ENCODE data around the gene SEC14L1. TPM values are rescaled to one million over a fixed set of nuclear protein-coding genes. Genes with fewer than 3 reads are reported as not detected.

Gene SEC14L1
- total RNA-seq, 1 experiment from 2014 or later: 81.0 TPM

- ATAC-seq (no peak), DNase-seq (ENCODE audit: low spot score) (no peak)
- ChIA-PET POLR2A (no interaction called here), CTCF (interaction anchor here (0.7 to 1.4 kb wide), 4 partner anchors 7 to 1575 kb away, joined by 3 to 4 read pairs (median 4); no protein-coding TSS in a partner anchor)
- peaks cover 3% of the 10 kb centered on the region; the same call in 1 of the 2 replicates for H3K4me1 Mint-ChIP-seq
- no peaks in the 10 kb centered on the region; the same call in 1 of the 2 replicates for H3K27me3 Mint-ChIP-seq (ENCODE audit: low read depth)
- TF ChIP-seq ZNF317 (CRISPR knock-in tag; IDR thresholded peaks at IDR 0.05; ENCODE audit: borderline replicate concordance, low read depth) (no peak), E2F5 (CRISPR knock-in tag; IDR thresholded peaks at IDR 0.05) (no peak)
- peaks cover 10% of the 10 kb centered on the region for H3K36me3 Mint-ChIP-seq
- no peak overlapping the region for H3K4me3 Mint-ChIP-seq
- peaks cover 11% of the 10 kb centered on the region for H3K9me3 Mint-ChIP-seq
- no peak overlapping the region for H3K27ac Mint-ChIP-seq
Measured at GRCh38 chr17:77132411-77133086, 8.2 kb upstream of the SEC14L1 start.

- Mint-ChIP-seq H3K27me3 (ENCODE audit: low read depth) (no peaks in the 10 kb centered on the region; the same call in 1 of the 2 replicates), H3K27ac (no peak overlapping the region), H3K4me3 (no peak overlapping the region), H3K9me3 (peaks cover 17% of the 10 kb centered on the region), H3K4me1 (peaks cover 3% of the 10 kb centered on the region; the same call in 1 of the 2 replicates), H3K36me3 (peaks cover 16% of the 10 kb centered on the region)
- ATAC-seq: no peak
- ChIA-PET CTCF (interaction anchor here (0.9 to 1.9 kb wide), 3 partner anchors 9 to 82 kb away, joined by 3 to 6 read pairs (median 4); no protein-coding TSS in a partner anchor), POLR2A (no interaction called here)
- TF ChIP-seq STAT6 (CRISPR knock-in tag; conservative IDR thresholded peaks at IDR 0.05; ENCODE audit: low read depth) (no peak), JAZF1 (CRISPR knock-in tag; IDR thresholded peaks at IDR 0.05) (no peak), ZNF423 (CRISPR knock-in tag; IDR thresholded peaks at IDR 0.05) (no peak), CBFB (CRISPR knock-in tag; IDR thresholded peaks at IDR 0.05; ENCODE audit: low read depth) (no peak), TP53 (CRISPR knock-in tag; IDR thresholded peaks at IDR 0.05) (no peak), ZBTB21 (CRISPR knock-in tag; IDR thresholded peaks at IDR 0.05; ENCODE audit: borderline replicate concordance) (no peak), GRHL2 (CRISPR knock-in tag; IDR thresholded peaks at IDR 0.05; ENCODE audit: insufficient replicate concordance, severe bottlenecking) (no peak), ZNF425 (CRISPR knock-in tag; conservative IDR thresholded peaks at IDR 0.05) (no peak), JUN (CRISPR knock-in tag; IDR thresholded peaks at IDR 0.05) (no peak), ZSCAN18 (CRISPR knock-in tag; IDR thresholded peaks at IDR 0.05) (no peak), RELA (CRISPR knock-in tag; IDR thresholded peaks at IDR 0.05; ENCODE audit: borderline replicate concordance) (no peak), E2F4 (CRISPR knock-in tag; IDR thresholded peaks at IDR 0.05; ENCODE audit: borderline replicate concordance, low read depth) (no peak), MAX (CRISPR knock-in tag; IDR thresholded peaks at IDR 0.05) (no peak), GABPB1 (CRISPR knock-in tag; IDR thresholded peaks at IDR 0.05) (no peak), ZNF219 (CRISPR knock-in tag; IDR thresholded peaks at IDR 0.05; ENCODE audit: borderline replicate concordance) (no peak), NR2C2 (CRISPR knock-in tag; IDR thresholded peaks at IDR 0.05) (no peak), SOX15 (CRISPR knock-in tag; IDR thresholded peaks at IDR 0.05) (no peak)
- no peak for DNase-seq (ENCODE audit: low spot score)
Measured at GRCh38 chr17:77133087-77133638, 7.6 kb upstream of the SEC14L1 start.

Data from WTC11 (cell line).